ENCODE measurements around the gene MRRF.

GRCh38 chr9:122350577-122351355 is 86.1 kb downstream of the MRRF start:
- no peak for TF ChIP-seq POLR2A (IDR thresholded peaks at IDR 0.05)
- TF ChIP-seq POLR2AphosphoS5 (IDR thresholded peaks at IDR 0.05) = no peak
